Measurements from ENCODE around the gene FREY1. TPM values are rescaled to one million over a fixed set of nuclear protein-coding genes. Genes with fewer than 3 reads are reported as not detected.
A peak's percentile ranks its signal among the peaks of the same experiment; 100 is the strongest.

The FREY1 gene
- total and polyA plus RNA-seq, 2 of the 13 experiments (the other 11 are each of a cell fraction or from before 2014, with no cell fraction given): 0.44 to 0.73 TPM

DNA sequence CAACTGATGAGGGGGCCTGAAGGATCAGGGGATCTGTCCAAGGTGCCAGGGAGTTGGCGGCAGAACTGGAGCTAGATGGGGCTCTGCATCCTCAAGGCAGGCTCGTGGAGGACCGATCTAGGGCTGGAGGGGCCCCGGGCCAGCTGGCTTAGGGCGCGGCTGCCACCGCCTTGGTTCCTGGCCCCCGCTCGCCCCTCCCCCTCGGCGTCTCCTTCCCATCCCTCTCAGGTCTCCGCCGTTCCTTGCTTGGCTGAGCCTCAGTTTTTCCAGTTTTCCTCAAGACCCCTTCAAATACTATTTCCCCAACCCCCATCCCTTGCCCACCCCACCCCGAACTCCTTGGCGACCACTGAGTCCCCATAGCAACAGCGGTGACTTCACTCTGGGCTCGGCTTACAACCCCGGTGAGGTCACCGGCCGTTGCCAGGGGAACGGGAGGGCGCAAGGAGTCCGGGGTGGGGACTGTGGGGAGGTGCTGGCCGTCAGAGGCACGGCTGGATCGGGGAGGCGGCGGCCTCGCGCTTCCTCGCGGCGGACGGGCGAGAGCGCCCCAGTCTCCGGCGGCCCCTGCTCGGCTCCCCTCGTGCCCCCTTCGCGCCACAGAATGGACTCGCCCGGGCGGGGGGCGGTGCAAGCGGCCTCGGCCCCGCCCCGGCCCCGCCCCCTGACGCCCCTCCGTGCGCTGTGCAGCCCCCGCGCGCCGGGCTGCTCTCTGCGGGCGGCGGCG, 7.5 kb downstream of the FREY1 start (continued):
- TF ChIP-seq TCF12 (IDR thresholded peaks at IDR 0.05): no peak
- 0 out of 2 replicates have a peak, but pooled peaks have one; percentile 46 for TF ChIP-seq TCF12 (CRISPR knock-in tag; IDR thresholded peaks at IDR 0.05)
- TF ChIP-seq ARHGAP35 (CRISPR knock-in tag; IDR thresholded peaks at IDR 0.05; ENCODE audit: borderline replicate concordance): no peak
- TF ChIP-seq, protein P1, sequence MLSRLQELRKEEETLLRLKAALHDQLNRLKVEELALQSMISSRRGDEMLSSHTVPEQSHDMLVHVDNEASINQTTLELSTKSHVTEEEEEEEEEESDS (CRISPR knock-in tag; IDR thresholded peaks at IDR 0.05; ENCODE audit: borderline replicate concordance): 0 out of 2 replicates have a peak, but pooled peaks have one; percentile 33
- TF ChIP-seq ATF7 (IDR thresholded peaks at IDR 0.05): peak; percentile 61
- TF ChIP-seq ATF7 (CRISPR knock-in tag; IDR thresholded peaks at IDR 0.05): no peak
- TF ChIP-seq, protein P2, sequence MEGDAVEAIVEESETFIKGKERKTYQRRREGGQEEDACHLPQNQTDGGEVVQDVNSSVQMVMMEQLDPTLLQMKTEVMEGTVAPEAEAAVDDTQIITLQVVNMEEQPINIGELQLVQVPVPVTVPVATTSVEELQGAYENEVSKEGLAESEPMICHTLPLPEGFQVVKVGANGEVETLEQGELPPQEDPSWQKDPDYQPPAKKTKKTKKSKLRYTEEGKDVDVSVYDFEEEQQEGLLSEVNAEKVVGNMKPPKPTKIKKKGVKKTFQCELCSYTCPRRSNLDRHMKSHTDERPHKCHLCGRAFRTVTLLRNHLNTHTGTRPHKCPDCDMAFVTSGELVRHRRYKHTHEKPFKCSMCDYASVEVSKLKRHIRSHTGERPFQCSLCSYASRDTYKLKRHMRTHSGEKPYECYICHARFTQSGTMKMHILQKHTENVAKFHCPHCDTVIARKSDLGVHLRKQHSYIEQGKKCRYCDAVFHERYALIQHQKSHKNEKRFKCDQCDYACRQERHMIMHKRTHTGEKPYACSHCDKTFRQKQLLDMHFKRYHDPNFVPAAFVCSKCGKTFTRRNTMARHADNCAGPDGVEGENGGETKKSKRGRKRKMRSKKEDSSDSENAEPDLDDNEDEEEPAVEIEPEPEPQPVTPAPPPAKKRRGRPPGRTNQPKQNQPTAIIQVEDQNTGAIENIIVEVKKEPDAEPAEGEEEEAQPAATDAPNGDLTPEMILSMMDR (CRISPR knock-in tag; IDR thresholded peaks at IDR 0.05): 0 out of 2 replicates have a peak, but pooled peaks have one; percentile 0
- TF ChIP-seq ZNF333 (CRISPR knock-in tag; IDR thresholded peaks at IDR 0.05; ENCODE audit: borderline replicate concordance): no peak
- no peak for TF ChIP-seq KLF13 (CRISPR knock-in tag; IDR thresholded peaks at IDR 0.05)
- no peak for TF ChIP-seq ZNF652 (CRISPR knock-in tag; IDR thresholded peaks at IDR 0.05; ENCODE audit: borderline replicate concordance, low read depth)
- no peak for TF ChIP-seq ZNF7 (CRISPR knock-in tag; IDR thresholded peaks at IDR 0.05)
- TF ChIP-seq ZNF619 (CRISPR knock-in tag; IDR thresholded peaks at IDR 0.05): no peak
- peak; percentile 84 for TF ChIP-seq FOXK2 (IDR thresholded peaks at IDR 0.05)
- TF ChIP-seq ZNF788 (CRISPR knock-in tag; IDR thresholded peaks at IDR 0.05; ENCODE audit: borderline replicate concordance): no peak
- peak; percentile 75 for TF ChIP-seq ATF3 (CRISPR knock-in tag; IDR thresholded peaks at IDR 0.05)
- TF ChIP-seq SP4 (CRISPR knock-in tag; IDR thresholded peaks at IDR 0.05): peak; percentile 74
- TF ChIP-seq AHR (CRISPR knock-in tag; IDR thresholded peaks at IDR 0.05): no peak
- no peak for TF ChIP-seq REL (CRISPR knock-in tag; conservative IDR thresholded peaks at IDR 0.05)
- TF ChIP-seq MAF1 (CRISPR knock-in tag; IDR thresholded peaks at IDR 0.05; ENCODE audit: borderline replicate concordance): no peak
- no peak for TF ChIP-seq ESRRA (CRISPR knock-in tag; IDR thresholded peaks at IDR 0.05; ENCODE audit: low read depth)
- TF ChIP-seq ZBTB7A (CRISPR knock-in tag; IDR thresholded peaks at IDR 0.05): no peak
- TF ChIP-seq ZNF451 (CRISPR knock-in tag; IDR thresholded peaks at IDR 0.05): 0 out of 2 replicates have a peak, but pooled peaks have one; percentile 54
- TF ChIP-seq WIZ (CRISPR knock-in tag; IDR thresholded peaks at IDR 0.05): peak; percentile 56; the same call in 1 of the 2 replicates
- no peak for TF ChIP-seq ZNF235 (CRISPR knock-in tag; IDR thresholded peaks at IDR 0.05; ENCODE audit: borderline replicate concordance)
- TF ChIP-seq, protein P3, sequence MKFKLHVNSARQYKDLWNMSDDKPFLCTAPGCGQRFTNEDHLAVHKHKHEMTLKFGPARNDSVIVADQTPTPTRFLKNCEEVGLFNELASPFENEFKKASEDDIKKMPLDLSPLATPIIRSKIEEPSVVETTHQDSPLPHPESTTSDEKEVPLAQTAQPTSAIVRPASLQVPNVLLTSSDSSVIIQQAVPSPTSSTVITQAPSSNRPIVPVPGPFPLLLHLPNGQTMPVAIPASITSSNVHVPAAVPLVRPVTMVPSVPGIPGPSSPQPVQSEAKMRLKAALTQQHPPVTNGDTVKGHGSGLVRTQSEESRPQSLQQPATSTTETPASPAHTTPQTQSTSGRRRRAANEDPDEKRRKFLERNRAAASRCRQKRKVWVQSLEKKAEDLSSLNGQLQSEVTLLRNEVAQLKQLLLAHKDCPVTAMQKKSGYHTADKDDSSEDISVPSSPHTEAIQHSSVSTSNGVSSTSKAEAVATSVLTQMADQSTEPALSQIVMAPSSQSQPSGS (CRISPR knock-in tag; IDR thresholded peaks at IDR 0.05): peak; percentile 53; the same call in 1 of the 2 replicates
- TF ChIP-seq ZNF577 (CRISPR knock-in tag; IDR thresholded peaks at IDR 0.05; ENCODE audit: borderline replicate concordance, low read depth): no peak
- peak; percentile 7 for TF ChIP-seq ZNF883 (CRISPR knock-in tag; IDR thresholded peaks at IDR 0.05; ENCODE audit: not compliant biosample characterization)
- TF ChIP-seq ZNF839 (CRISPR knock-in tag; IDR thresholded peaks at IDR 0.05; ENCODE audit: borderline replicate concordance): no peak
- no peak for TF ChIP-seq KAT7 (CRISPR knock-in tag; IDR thresholded peaks at IDR 0.05; ENCODE audit: borderline replicate concordance)
- no peak for TF ChIP-seq ERF (CRISPR knock-in tag; IDR thresholded peaks at IDR 0.05)
